Thoracic aorta (tissue), 2 donors: ENCODE data around the gene ALDH3B2. TPM values are rescaled to one million over a fixed set of nuclear protein-coding genes. Genes with fewer than 3 reads are reported as not detected.

ENCODE experiments used
- ATAC-seq: fragments of 150-250 bp; one replicate; pipeline ENCODE4 v1.8.0; 2017; ENCODE audit warnings: low read depth; ENCODE audit not compliant: insufficient number of reproducible peaks, low FRiP score
- DNase-seq: peaks from one replicate; pipeline ENCODE4 v3.0.0-alpha.2; 2020; ENCODE audit warnings: low spot score
- H3K27ac ChIP-seq, 2 donors: fragments of 200-600 bp; sonication (generic); 1 replicate in 1 of 2; 2 replicates in 1 of 2; pipeline ENCODE4 v1.5.1; 2016; ENCODE audit warnings: mild to moderate bottlenecking in 2 of 2, moderate library complexity in 2 of 2
- H3K27me3 ChIP-seq: fragments of 200-600 bp; sonication (generic); replicated peaks from 2 replicates; pipeline ENCODE4 v1.6.0; 2016; ENCODE audit warnings: mild to moderate bottlenecking; ENCODE audit not compliant: insufficient read depth
- H3K36me3 ChIP-seq: fragments of 200-600 bp; sonication (generic); one replicate; pipeline ENCODE4 v1.5.1; 2016
- H3K4me1 ChIP-seq, 2 donors: fragments of 200-600 bp; sonication (generic); 1 replicate in 1 of 2; 2 replicates in 1 of 2; pipeline versions ENCODE4 v1.5.1 to v1.6.0; 2016; ENCODE audit warnings: low read depth in 2 of 2, mild to moderate bottlenecking in 1 of 2; ENCODE audit not compliant: control insufficient read depth in 1 of 2
- H3K4me3 ChIP-seq: fragments of 200-600 bp; sonication (generic); 2 replicates; pipeline ENCODE4 v1.5.1; 2016; ENCODE audit warnings: mild to moderate bottlenecking
- H3K9me3 ChIP-seq: fragments of 200-600 bp; sonication (generic); 2 replicates; pipeline ENCODE4 v1.5.1; 2016
- CTCF ChIP-seq: fragments of 200-600 bp; sonication (generic); IDR thresholded peaks from one replicate; pipeline ENCODE4 v1.5.1; 2019; ENCODE audit warnings: antibody characterized with exemption
- total RNA-seq, 2 donors: library from RNA; depleted of rRNA; stranded (reverse); fragments of >200 nt; gene quantifications; one replicate each; pipeline versions ENCODE4 v1.1.0 to v1.2.3, GENCODE V29; 2016

The ALDH3B2 gene
- total RNA-seq, 2 donors from 2014 or later: not detected

GRCh38 chr11:67698247-67698646 is 23.8 kb upstream of the ALDH3B2 start:
- Histone ChIP-seq H3K9me3 (no peaks in the 10 kb centered on the region), H3K27ac (no peak overlapping the region), H3K36me3 (no peaks in the 10 kb centered on the region), H3K27me3 (no peaks in the 10 kb centered on the region), H3K4me3 (no peak overlapping the region), H3K4me1 (no peaks in the 10 kb centered on the region)
- TF ChIP-seq CTCF: no peak
- DNase-seq (no peak), ATAC-seq (no peak)

- H3K36me3 ChIP-seq: no peaks in the 10 kb centered on the region
- H3K9me3 ChIP-seq: no peaks in the 10 kb centered on the region
- H3K27ac ChIP-seq: no peak overlapping the region
- no peak for ATAC-seq
- DNase-seq: no peak
- H3K4me3 ChIP-seq: no peak overlapping the region
- no peaks in the 10 kb centered on the region for H3K27me3 ChIP-seq
- no peak for TF ChIP-seq CTCF
- H3K4me1 ChIP-seq: no peaks in the 10 kb centered on the region
Measured at GRCh38 chr11:67697846-67698245, 23.4 kb upstream of the ALDH3B2 start.

GRCh38 chr11:67696998-67697397 is 22.6 kb upstream of the ALDH3B2 start:
- no peaks in the 10 kb centered on the region for H3K27me3 ChIP-seq
- no peak for TF ChIP-seq CTCF
- DNase-seq: no peak
- ATAC-seq: no peak
- H3K27ac ChIP-seq: no peak overlapping the region
- no peaks in the 10 kb centered on the region for H3K9me3 ChIP-seq
- no peaks in the 10 kb centered on the region for H3K36me3 ChIP-seq
- H3K4me1 ChIP-seq: no peaks in the 10 kb centered on the region
- no peak overlapping the region for H3K4me3 ChIP-seq

GRCh38 chr11:67695606-67696005 is 21.2 kb upstream of the ALDH3B2 start:
- no peak overlapping the region for H3K4me3 ChIP-seq
- H3K4me1 ChIP-seq: no peaks in the 10 kb centered on the region
- DNase-seq: no peak
- ATAC-seq: no peak
- TF ChIP-seq CTCF: no peak
- H3K9me3 ChIP-seq: no peaks in the 10 kb centered on the region
- no peaks in the 10 kb centered on the region for H3K36me3 ChIP-seq
- H3K27ac ChIP-seq: no peak overlapping the region
- no peaks in the 10 kb centered on the region for H3K27me3 ChIP-seq

- H3K9me3 ChIP-seq: no peaks in the 10 kb centered on the region
- no peaks in the 10 kb centered on the region for H3K36me3 ChIP-seq
- H3K4me3 ChIP-seq: no peak overlapping the region
- H3K27me3 ChIP-seq: no peaks in the 10 kb centered on the region
- no peaks in the 10 kb centered on the region for H3K4me1 ChIP-seq
- no peak for ATAC-seq
- no peak overlapping the region for H3K27ac ChIP-seq
- no peak for TF ChIP-seq CTCF
- no peak for DNase-seq
Measured at GRCh38 chr11:67694875-67695555, 20.6 kb upstream of the ALDH3B2 start.
